CD4-positive, alpha-beta T cell treated with Interferon gamma for 1 hour (primary cell): ENCODE results near the gene PTMS.
A peak's percentile ranks its signal among the peaks of the same experiment; 100 is the strongest.
"Not testable (repeated sequence)": the region's sequence is repeated elsewhere in the genome, so short reads cannot be mapped to it uniquely, and the experiment has no call there.

ENCODE experiments used
- DNase-seq: peaks from one replicate; pipeline ENCODE4 v3.0.0-alpha.2; 2020

PTMS gene

DNA sequence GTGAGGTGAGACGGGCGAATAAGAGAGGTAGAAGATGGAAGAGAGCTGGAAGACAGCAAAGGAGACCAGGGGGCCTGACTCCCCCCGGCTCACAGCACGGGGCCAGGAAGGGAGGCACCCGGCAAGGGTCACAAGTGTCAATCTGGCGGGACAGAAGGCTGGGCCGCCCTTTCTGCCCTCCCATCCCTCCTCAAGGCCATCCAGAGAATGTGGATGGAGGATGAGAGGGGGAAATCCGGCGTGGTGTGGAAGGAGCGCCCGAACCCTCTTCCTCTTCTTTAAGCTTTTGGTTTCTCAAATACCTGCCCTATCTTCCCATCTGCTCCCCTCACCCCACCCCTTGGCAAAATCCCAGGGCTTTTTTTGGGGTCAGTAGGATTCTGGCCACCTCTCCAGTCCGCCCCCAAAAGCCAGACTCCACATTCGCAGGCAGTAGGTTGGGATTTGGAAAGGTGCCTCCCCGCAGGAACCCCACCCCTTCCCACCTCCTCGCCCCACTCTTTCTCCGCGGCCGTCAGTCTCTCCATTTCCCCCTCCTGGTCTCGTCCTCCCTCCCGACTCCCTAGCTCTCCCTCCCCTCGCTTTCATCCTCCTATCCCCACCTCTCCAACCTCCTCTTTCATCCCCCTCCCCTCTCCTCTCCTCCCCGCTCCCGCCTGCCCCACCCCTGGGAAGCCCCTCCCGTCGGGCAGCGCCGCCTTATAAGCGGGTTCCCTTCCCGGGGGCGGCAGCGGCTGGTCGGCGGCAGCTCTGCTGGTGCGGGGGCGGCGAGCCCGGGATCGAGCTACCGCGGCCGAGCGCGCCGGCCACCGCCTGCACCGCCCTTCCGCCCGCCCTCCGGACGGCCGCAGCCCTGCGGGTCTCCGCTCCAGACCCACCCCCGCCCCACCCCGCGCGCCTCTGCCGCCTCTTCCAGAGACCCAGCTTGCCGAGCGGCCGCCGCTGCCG, at the start of gene PTMS:
Gene PTMS, plus strand, starts transcription at position 730 of the 948 bp plus-strand sequence. CDS start 343 bp downstream, outside the sequence.
- DNase-seq = no peak

GRCh38 chr12:6716874-6717437, 49.2 kb upstream of the PTMS start:
- no peak for DNase-seq

DNA sequence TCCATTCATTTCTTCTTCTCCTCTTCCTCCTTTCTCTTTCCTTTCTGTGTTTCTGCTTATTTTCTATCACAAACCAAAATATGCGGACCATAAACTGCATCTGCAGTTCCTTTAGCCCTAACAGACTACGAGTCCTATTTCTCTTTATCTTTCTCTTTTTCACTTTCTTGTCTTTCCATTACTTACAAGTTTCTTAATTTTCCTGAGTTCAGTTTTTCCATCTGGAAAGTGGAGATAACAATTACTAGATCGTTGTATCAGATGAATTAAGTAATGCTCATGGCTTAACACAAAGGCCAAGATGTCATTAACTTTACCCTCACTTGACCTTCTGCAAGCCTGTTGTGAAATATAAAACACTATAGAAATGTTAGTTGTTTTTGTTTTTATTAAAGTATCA, 43.3 kb upstream of the PTMS start:
- DNase-seq = no peak

- DNase-seq = peak; percentile 99
Observed at GRCh38 chr12:6723607-6724408, 42.4 kb upstream of the PTMS start, which contains the start of gene COPS7A. COPS7A (plus strand) TSS chr12:6724046; CDS start chr12:6724657, 611 bp downstream.

DNA sequence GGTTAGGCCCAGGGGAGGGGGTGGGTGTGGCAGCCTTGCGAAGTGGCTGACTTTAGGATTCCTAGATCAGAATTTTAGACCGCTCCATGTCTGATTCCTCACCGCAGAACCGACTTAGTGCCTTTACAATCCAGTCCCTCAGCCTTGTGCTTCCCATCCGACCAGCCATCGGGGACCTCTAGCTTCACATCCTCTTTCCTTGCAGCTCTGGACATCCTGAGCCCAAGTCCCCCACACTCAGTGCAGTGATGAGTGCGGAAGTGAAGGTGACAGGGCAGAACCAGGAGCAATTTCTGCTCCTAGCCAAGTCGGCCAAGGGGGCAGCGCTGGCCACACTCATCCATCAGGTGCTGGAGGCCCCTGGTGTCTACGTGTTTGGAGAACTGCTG, 41.8 kb upstream of the PTMS start:
- DNase-seq = peak; percentile 13

GRCh38 chr12:6725350-6725749, 40.8 kb upstream of the PTMS start:
- DNase-seq = no peak

DNA sequence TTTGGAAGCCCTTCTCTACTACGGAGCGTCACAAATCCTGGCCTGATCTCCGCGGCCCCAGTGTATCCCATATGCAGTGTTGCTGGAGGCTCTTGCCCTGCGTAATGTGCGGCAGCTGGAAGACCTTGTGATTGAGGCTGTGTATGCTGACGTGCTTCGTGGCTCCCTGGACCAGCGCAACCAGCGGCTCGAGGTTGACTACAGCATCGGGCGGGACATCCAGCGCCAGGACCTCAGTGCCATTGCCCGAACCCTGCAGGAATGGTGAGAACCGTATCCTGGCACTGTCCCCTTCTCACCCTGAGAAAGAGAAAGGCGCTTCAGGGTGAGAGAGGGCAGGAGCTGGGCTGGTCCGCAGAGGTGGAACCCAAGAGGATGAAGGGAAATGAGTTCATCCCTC, 37.0 kb upstream of the PTMS start:
- DNase-seq = no peak

- no peak for DNase-seq
Observed at GRCh38 chr12:6730169-6730568, 36.0 kb upstream of the PTMS start.

- no peak for DNase-seq
Observed at GRCh38 chr12:6734506-6735387, 31.4 kb upstream of the PTMS start.

DNA sequence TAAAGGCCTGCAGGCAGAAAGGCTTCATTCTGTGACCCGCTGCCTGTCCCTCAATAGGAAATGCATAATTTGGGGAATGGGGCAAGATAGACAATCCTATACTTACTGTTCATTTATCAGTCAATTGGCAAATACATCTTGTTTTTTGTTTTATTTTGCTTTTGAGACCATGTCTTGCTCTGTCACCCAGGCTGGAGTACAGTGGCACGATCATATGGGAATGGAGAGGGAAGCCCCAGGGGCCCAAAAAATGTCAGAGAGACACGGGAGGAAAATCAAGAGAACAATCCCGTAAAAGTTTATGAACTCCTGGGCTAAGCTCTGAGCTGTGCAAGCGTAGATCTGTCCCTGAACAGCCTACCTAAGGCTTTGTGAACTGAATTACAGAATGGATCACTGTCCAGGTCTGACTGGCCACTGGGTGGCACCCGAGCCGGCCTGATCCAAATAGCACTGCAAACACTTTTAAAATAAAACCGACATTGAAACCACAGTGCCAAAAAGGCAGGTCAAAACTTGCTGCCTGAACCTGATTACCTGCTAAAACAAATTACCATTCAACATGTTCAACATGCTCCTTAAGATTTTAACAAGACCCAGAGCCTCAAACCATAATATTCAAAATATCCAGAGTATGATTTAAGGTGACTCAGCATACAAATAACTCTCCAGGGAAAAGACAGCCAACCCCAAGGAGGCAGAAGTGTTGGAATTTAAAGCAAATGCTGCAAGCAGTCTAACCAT, 30.5 kb upstream of the PTMS start:
- DNase-seq = peak; percentile 50

- no peak for DNase-seq
Observed at GRCh38 chr12:6736754-6737153, 29.4 kb upstream of the PTMS start.

- DNase-seq = not testable (repeated sequence)
Observed at GRCh38 chr12:6742080-6742479, 24.1 kb upstream of the PTMS start.

GRCh38 chr12:6742834-6743233, 23.3 kb upstream of the PTMS start:
- DNase-seq = no peak

DNA sequence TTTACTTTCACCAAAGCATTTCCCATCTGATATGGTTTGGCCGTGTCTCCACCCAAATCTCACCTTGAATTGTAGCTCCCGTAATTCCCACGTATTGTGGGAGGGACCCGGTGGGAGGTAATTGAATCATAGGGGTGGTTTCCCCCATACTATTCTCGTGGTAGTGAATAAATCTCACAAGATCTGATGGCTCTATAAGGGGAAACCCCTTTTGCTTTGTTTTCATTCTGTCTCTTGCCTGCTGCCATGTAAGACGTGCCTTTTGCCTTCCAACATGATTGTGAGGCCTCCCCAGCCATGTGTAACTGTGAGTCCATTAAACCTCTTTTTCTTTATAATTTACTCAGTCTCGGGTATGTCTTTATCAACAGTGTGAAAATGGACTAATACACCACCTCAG, 22.9 kb upstream of the PTMS start:
- DNase-seq = not testable (repeated sequence)

GRCh38 chr12:6745741-6746525, 20.2 kb upstream of the PTMS start:
- DNase-seq = peak; percentile 60

DNA sequence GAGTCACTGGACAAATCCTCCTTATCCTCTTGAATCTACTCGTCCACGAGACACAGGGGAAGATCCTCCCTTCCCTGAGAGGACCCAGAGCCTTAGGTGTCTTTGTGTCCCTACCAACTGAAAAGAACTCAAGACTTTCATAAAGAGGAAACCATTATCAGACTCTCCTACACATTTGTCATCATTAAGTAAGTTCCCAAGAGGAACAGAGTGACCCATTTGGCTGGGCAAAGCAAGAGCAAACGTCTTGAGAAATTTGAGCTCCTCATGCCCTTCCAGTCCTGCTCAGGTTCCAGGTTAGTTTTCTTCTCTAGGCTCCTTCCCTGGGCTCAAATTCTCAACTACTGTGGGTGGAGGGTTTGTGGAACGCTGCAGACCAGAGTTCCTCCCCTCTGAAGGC, 18.9 kb upstream of the PTMS start:
- DNase-seq = no peak

- DNase-seq = no peak
Observed at GRCh38 chr12:6748761-6749160, 17.4 kb upstream of the PTMS start.

DNA sequence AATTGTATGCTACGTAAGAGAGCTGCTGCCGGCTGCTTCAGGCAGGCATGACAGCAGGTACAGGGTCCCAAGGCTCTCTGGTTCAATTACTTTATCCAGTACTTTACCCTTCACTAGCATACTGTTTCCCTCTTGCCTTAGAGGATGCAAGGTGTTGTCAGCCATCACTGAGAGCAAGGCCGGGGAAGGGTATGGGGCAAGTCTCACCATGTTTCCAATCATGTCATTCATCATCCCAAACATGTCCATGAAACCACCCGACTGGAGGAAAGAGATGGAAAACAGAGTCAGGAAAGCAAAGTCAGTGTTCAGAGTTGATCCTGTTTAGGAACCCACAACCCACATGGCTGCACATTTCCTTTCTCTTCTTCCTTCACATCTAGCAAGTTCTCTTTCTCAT, 15.7 kb upstream of the PTMS start:
- DNase-seq = no peak

DNA sequence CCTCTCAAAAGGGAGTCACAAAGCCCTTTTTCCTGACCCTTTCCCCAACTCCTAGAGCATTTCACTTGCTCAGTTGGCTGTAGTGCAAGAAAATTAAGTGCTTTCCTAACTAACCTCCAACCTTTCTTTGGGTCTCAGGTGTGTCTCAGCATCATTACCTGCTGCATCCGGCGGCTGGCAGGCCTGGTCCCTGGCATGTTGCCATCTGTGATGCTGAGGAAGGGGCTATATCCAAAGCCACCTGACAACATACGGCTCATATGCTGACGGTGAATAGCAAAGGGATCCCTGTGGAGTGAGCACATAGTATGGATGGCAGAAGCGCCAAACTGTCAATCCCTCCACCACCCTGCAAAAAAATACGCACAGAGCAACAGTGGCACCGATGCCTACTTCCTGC, 14.4 kb upstream of the PTMS start:
- no peak for DNase-seq

- DNase-seq = peak; percentile 25
Observed at GRCh38 chr12:6752167-6752920, 13.8 kb upstream of the PTMS start.
